GM23338 (cell line): ENCODE results near the gene FMO3.

Experiments
- CREB1 ChIP-seq: fragments of 250-450 bp; sonication (Bioruptor Pico); IDR thresholded peaks from 2 replicates; pipeline ENCODE4 v1.5.0; 2020; ENCODE audit warnings: low read depth, mild to moderate bottlenecking, moderate library complexity
- CTCF ChIP-seq, 2 experiments: fragments of 200-600 bp in 1 of 2; sonication (generic) in 1 of 2; conservative IDR thresholded peaks; 2 replicates each; pipeline versions ENCODE4 v1.5.1 to v1.6.1; 2016 to 2017; ENCODE audit warnings: antibody characterized with exemption in 2 of 2, low read depth in 2 of 2, mild to moderate bottlenecking in 2 of 2, moderate library complexity in 1 of 2
- EZH2 ChIP-seq: fragments of 200-600 bp; sonication (generic); IDR thresholded peaks from one replicate; pipeline ENCODE4 v1.8.0; 2017; ENCODE audit warnings: antibody characterized with exemption, mild to moderate bottlenecking, low read depth; ENCODE audit not compliant: unreplicated experiment
- EZH2phosphoT487 ChIP-seq: fragments of 200-600 bp; sonication (generic); IDR thresholded peaks from one replicate; pipeline ENCODE4 v1.8.1; 2018; ENCODE audit warnings: antibody characterized with exemption; ENCODE audit not compliant: unreplicated experiment
- JUNB ChIP-seq: IDR thresholded peaks from one replicate; pipeline ENCODE4 v1.6.1; 2016; ENCODE audit warnings: antibody characterized with exemption; ENCODE audit not compliant: unreplicated experiment
- POLR2AphosphoS5 ChIP-seq: IDR thresholded peaks from 2 replicates; pipeline ENCODE4 v1.6.1; 2016; ENCODE audit warnings: antibody characterized with exemption, low read depth
- STAT1 ChIP-seq: IDR thresholded peaks from one replicate; pipeline ENCODE4 v1.6.1; 2016; ENCODE audit warnings: antibody characterized with exemption; ENCODE audit not compliant: unreplicated experiment

- no peak for TF ChIP-seq CTCF (conservative IDR thresholded peaks at IDR 0.05; ENCODE audit: low read depth in 2 of 2)
- TF ChIP-seq POLR2AphosphoS5 = no peak
- no peak for TF ChIP-seq CREB1 (CRISPR knock-in tag)
- no peak for TF ChIP-seq JUNB
- TF ChIP-seq EZH2phosphoT487 = no peak
- TF ChIP-seq EZH2 = no peak
- no peak for TF ChIP-seq STAT1
These were observed 28.9 kb downstream of the FMO3 start for GRCh38 chr1:171119648-171120047.
